Colon (tissue), 2 donors: ENCODE measurements around the gene AK1.

Experiments
- FAIRE-seq: peaks from 2 replicates; lab custom pipeline; 2012; peaks lifted over from hg19 to GRCh38; lab: Jason Lieb, UNC
- donor health status: control.
- donor health status: control.

Gene AK1

GRCh38 chr9:127867356-127868277 lies 9.9 kb downstream of the AK1 start:
- no peak for FAIRE-seq

GRCh38 chr9:127866535-127866934 lies 10.9 kb downstream of the AK1 start:
- FAIRE-seq = no peak

GRCh38 chr9:127865645-127866464 lies 11.6 kb downstream of the AK1 start:
- no peak for FAIRE-seq

- FAIRE-seq = no peak
Observed at GRCh38 chr9:127863191-127863621, 14.3 kb downstream of the AK1 start.

GRCh38 chr9:127862075-127863011 lies 15.1 kb downstream of the AK1 start:
- FAIRE-seq = no peak

- no peak for FAIRE-seq
Observed at GRCh38 chr9:127860779-127861178, 16.7 kb downstream of the AK1 start.

- FAIRE-seq = no peak
Observed at GRCh38 chr9:127860260-127860659, 17.2 kb downstream of the AK1 start.

GRCh38 chr9:127858041-127858512 lies 19.4 kb downstream of the AK1 start:
- no peak for FAIRE-seq

GRCh38 chr9:127857278-127857677 lies 20.2 kb downstream of the AK1 start:
- no peak for FAIRE-seq

GRCh38 chr9:127856729-127857116 lies 20.8 kb downstream of the AK1 start:
- FAIRE-seq = no peak

- no peak for FAIRE-seq
Observed at GRCh38 chr9:127856094-127856728, 21.3 kb downstream of the AK1 start.

- FAIRE-seq = no peak
Observed at GRCh38 chr9:127855522-127855921, 22.0 kb downstream of the AK1 start.

- no peak for FAIRE-seq
Observed at GRCh38 chr9:127854960-127855359, 22.5 kb downstream of the AK1 start.

GRCh38 chr9:127854184-127854806 lies 23.2 kb downstream of the AK1 start, which contains the start of gene ENG:
ENG (minus strand) TSS chr9:127854658; CDS start chr9:127854355, 303 bp downstream.
- FAIRE-seq = no peak

- no peak for FAIRE-seq
Observed at GRCh38 chr9:127853312-127854183, 23.9 kb downstream of the AK1 start.

- FAIRE-seq = no peak
Observed at GRCh38 chr9:127852829-127853228, 24.6 kb downstream of the AK1 start.

- FAIRE-seq = no peak
Observed at GRCh38 chr9:127850286-127850830, 27.1 kb downstream of the AK1 start.

GRCh38 chr9:127848756-127849504 lies 28.5 kb downstream of the AK1 start:
- FAIRE-seq = no peak
